Subcutaneous adipose tissue (tissue), 4 donors: ENCODE measurements around the gene PYM1. TPM values are rescaled to one million over a fixed set of nuclear protein-coding genes. Genes with fewer than 3 reads are reported as not detected.

Source experiments
- total RNA-seq, 4 donors: library from RNA; depleted of rRNA; stranded (reverse); fragments of >200 nt; gene quantifications; one replicate each; pipeline ENCODE4 v1.1.0, GENCODE V29; 2016
- TF ChIP-seq, protein P1 (sequence below): fragments of 450-650 bp; IDR thresholded peaks from one replicate; pipeline ENCODE4 v1.5.1; 2016; ENCODE audit warnings: low read depth, mild to moderate bottlenecking, control low read depth, antibody characterized with exemption, moderate library complexity

PYM1 gene
- total RNA-seq, 4 donors from 2014 or later = 25.9 to 37.4 (median 31.7) TPM

GRCh38 chr12:55865327-55865726 lies 62.4 kb downstream of the PYM1 start:
- TF ChIP-seq, protein P1, sequence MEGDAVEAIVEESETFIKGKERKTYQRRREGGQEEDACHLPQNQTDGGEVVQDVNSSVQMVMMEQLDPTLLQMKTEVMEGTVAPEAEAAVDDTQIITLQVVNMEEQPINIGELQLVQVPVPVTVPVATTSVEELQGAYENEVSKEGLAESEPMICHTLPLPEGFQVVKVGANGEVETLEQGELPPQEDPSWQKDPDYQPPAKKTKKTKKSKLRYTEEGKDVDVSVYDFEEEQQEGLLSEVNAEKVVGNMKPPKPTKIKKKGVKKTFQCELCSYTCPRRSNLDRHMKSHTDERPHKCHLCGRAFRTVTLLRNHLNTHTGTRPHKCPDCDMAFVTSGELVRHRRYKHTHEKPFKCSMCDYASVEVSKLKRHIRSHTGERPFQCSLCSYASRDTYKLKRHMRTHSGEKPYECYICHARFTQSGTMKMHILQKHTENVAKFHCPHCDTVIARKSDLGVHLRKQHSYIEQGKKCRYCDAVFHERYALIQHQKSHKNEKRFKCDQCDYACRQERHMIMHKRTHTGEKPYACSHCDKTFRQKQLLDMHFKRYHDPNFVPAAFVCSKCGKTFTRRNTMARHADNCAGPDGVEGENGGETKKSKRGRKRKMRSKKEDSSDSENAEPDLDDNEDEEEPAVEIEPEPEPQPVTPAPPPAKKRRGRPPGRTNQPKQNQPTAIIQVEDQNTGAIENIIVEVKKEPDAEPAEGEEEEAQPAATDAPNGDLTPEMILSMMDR = no peak

GRCh38 chr12:55862286-55862685 lies 65.4 kb downstream of the PYM1 start:
- TF ChIP-seq, protein P1 = no peak

DNA sequence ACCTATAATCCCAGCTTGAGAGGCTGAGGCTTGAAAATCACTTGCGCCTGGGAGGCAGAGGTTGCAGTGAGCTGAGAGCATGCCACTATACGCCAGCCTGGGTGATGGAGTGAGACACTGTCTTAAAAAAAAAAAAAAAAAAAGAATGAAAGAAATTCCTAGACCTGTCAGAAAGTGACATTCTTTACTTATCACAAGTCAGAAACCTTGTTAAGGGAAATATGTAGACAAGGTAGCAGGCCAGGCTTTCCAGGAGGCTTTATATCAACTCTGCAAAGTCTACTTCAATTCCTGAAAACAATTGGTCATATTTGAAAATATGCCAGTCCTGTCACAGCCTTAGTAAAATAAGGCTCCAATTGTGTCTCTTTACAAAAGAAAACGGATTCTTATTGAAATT lies 65.8 kb downstream of the PYM1 start:
- TF ChIP-seq, protein P1 = no peak

DNA sequence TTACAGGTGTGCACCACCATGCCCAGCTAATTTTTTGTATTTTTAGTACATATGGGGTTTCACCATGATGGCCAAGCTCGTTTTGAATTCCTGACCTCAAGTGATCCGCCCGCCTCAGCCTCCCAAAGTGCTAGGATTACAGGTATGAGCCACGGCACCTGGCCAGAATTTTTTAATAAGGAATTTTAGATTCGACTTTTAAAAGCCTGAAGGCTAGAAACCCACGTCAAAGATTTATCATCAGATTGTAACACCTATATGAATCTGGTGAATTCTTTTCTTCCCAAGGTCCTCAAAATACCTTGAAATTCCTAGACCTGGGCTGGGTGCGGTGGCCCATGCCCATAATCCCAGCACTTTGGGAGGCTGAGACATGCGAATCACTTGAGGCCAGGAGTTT lies 66.3 kb downstream of the PYM1 start:
- TF ChIP-seq, protein P1 = no peak

- TF ChIP-seq, protein P1 = no peak
Observed at GRCh38 chr12:55852740-55853139, 75.0 kb downstream of the PYM1 start.

Other genes starting within 250 kb of the PYM1 start
- 100 to 1,000 TPM; 117 to 518 (median 175) TPM for gene ITGA7, start 220.0 kb downstream of the PYM1 start, total RNA-seq
- gene BLOC1S1, start 211.8 kb downstream of the PYM1 start, total RNA-seq = 100 to 1,000 TPM; 193 to 251 (median 239) TPM
- 100 to 1,000 TPM in 3 of 4 donors, 10 to 100 TPM in 1; 70.9 to 162 (median 123) TPM for gene RDH5, start 207.5 kb downstream of the PYM1 start, total RNA-seq
- 1,000 to 10,000 TPM in 1 of 4 donors, 100 to 1,000 TPM in 3; 727 to 1,052 (median 875) TPM for gene CD63, start 198.9 kb downstream of the PYM1 start, total RNA-seq
- gene GDF11, start 184.8 kb downstream of the PYM1 start, total RNA-seq = 1 to 10 TPM in 3 of 4 donors, under 1 TPM in 1; 0.82 to 1.8 (median 1.2) TPM
- gene SARNP, start 110.2 kb downstream of the PYM1 start, total RNA-seq = 10 to 100 TPM; 56.6 to 69.3 (median 64.0) TPM
- 10 to 100 TPM; 11.7 to 29.5 (median 17.6) TPM for gene ORMDL2, start 109.9 kb downstream of the PYM1 start, total RNA-seq
- 10 to 100 TPM; 26.2 to 29.3 (median 26.6) TPM for gene DNAJC14, start 98.3 kb downstream of the PYM1 start, total RNA-seq
- gene MMP19, start 85.0 kb downstream of the PYM1 start, total RNA-seq = 100 to 1,000 TPM in 1 of 4 donors, 10 to 100 TPM in 3; 22.2 to 182 (median 45.7) TPM
- 10 to 100 TPM; 16.1 to 59.5 (median 23.3) TPM for gene DGKA, start 3.3 kb upstream of the PYM1 start, total RNA-seq
- gene PMEL, start 38.1 kb upstream of the PYM1 start, total RNA-seq = 1 to 10 TPM in 2 of 4 donors, not detected in 2; 1.1 to 2.0 TPM
- gene CDK2, start 38.9 kb upstream of the PYM1 start, total RNA-seq = 10 to 100 TPM in 1 of 4 donors, 1 to 10 TPM in 3; 7.9 to 14.9 (median 9.0) TPM
- 10 to 100 TPM; 55.4 to 70.9 (median 63.1) TPM for gene RAB5B, start 46.2 kb upstream of the PYM1 start, total RNA-seq
- gene SUOX, start 69.4 kb upstream of the PYM1 start, total RNA-seq = 10 to 100 TPM; 12.9 to 44.5 (median 30.4) TPM
- 10 to 100 TPM in 2 of 4 donors, 1 to 10 TPM in 2; 2.9 to 16.6 (median 7.8) TPM for gene IKZF4, start 93.1 kb upstream of the PYM1 start, total RNA-seq
- 100 to 1,000 TPM; 346 to 891 (median 730) TPM for gene RPS26, start 114.0 kb upstream of the PYM1 start, total RNA-seq
- gene ERBB3, start 152.3 kb upstream of the PYM1 start, total RNA-seq = 1 to 10 TPM in 1 of 4 donors, under 1 TPM in 3; 0.34 to 2.6 (median 0.66) TPM
- gene PA2G4, start 176.7 kb upstream of the PYM1 start, total RNA-seq = 10 to 100 TPM; 60.9 to 99.1 (median 87.1) TPM
- gene RPL41, start 188.7 kb upstream of the PYM1 start, total RNA-seq = 1,000 to 10,000 TPM; 2,735 to 3,575 (median 3,131) TPM
- gene ZC3H10, start 190.4 kb upstream of the PYM1 start, total RNA-seq = 1 to 10 TPM; 3.2 to 5.1 (median 3.5) TPM
- gene ESYT1, start 200.4 kb upstream of the PYM1 start, total RNA-seq = 100 to 1,000 TPM; 147 to 522 (median 280) TPM
- gene MYL6B, start 224.7 kb upstream of the PYM1 start, total RNA-seq = 10 to 100 TPM; 12.2 to 36.0 (median 24.7) TPM
- 1,000 to 10,000 TPM; 1,882 to 4,580 (median 2,293) TPM for gene MYL6, start 230.5 kb upstream of the PYM1 start, total RNA-seq